ENCODE data around the gene RRP15.

The RRP15 gene

GRCh38 chr1:218341325-218341724, 56.2 kb downstream of the RRP15 start:
- no peak for DNase-seq (ENCODE audit: low read depth in 2 of 2)

GRCh38 chr1:218342091-218342490, 57.0 kb downstream of the RRP15 start:
- DNase-seq (ENCODE audit: low read depth in 2 of 2), result no peak

GRCh38 chr1:218344814-218345672, 60.0 kb downstream of the RRP15 start, which contains the start of gene TGFB2:
Gene TGFB2, plus strand, starts transcription at chr1:218345336. Its CDS starts 1,366 bp downstream, at chr1:218346702.
- DNase-seq (ENCODE audit: low read depth in 2 of 2), result no peak

GRCh38 chr1:218345673-218346390, 60.7 kb downstream of the RRP15 start:
- DNase-seq (ENCODE audit: low read depth in 2 of 2), result no peak

- DNase-seq (ENCODE audit: low read depth in 2 of 2), result no peak
These were observed 61.5 kb downstream of the RRP15 start for GRCh38 chr1:218346391-218347204.

- DNase-seq (ENCODE audit: low read depth in 2 of 2), result no peak
These were observed 62.2 kb downstream of the RRP15 start for GRCh38 chr1:218347336-218347722.

GRCh38 chr1:218347723-218348627, 62.9 kb downstream of the RRP15 start:
- DNase-seq (ENCODE audit: low read depth in 2 of 2), result no peak

- DNase-seq (ENCODE audit: low read depth in 2 of 2), result no peak
These were observed 63.6 kb downstream of the RRP15 start for GRCh38 chr1:218348628-218349071.

GRCh38 chr1:218349348-218350034, 64.4 kb downstream of the RRP15 start:
- no peak for DNase-seq (ENCODE audit: low read depth in 2 of 2)

- no peak for DNase-seq (ENCODE audit: low read depth in 2 of 2)
These were observed 65.0 kb downstream of the RRP15 start for GRCh38 chr1:218350035-218350525.

- no peak for DNase-seq (ENCODE audit: low read depth in 2 of 2)
These were observed 65.7 kb downstream of the RRP15 start for GRCh38 chr1:218350801-218351266.

GRCh38 chr1:218351391-218352074, 66.4 kb downstream of the RRP15 start:
- no peak for DNase-seq (ENCODE audit: low read depth in 2 of 2)

- DNase-seq (ENCODE audit: low read depth in 2 of 2), result no peak
These were observed 67.0 kb downstream of the RRP15 start for GRCh38 chr1:218352075-218352438.

- DNase-seq (ENCODE audit: low read depth in 2 of 2), result no peak
These were observed 68.6 kb downstream of the RRP15 start for GRCh38 chr1:218353656-218354055.

- DNase-seq (ENCODE audit: low read depth in 2 of 2), result no peak
These were observed 70.2 kb downstream of the RRP15 start for GRCh38 chr1:218355278-218355677.

- DNase-seq (ENCODE audit: low read depth in 2 of 2), result no peak
These were observed 72.3 kb downstream of the RRP15 start for GRCh38 chr1:218357211-218357892.

- no peak for DNase-seq (ENCODE audit: low read depth in 2 of 2)
These were observed 72.8 kb downstream of the RRP15 start for GRCh38 chr1:218357893-218358232.

- DNase-seq (ENCODE audit: low read depth in 2 of 2), result no peak
These were observed 76.4 kb downstream of the RRP15 start for GRCh38 chr1:218361298-218362065.

All from stimulated activated CD8-positive, alpha-beta memory T cell treated with anti-CD3 and anti-CD28 coated beads, Interleukin-7, amount 100 ng/mL, for 1 hour (primary cell).